Activated CD8-positive, alpha-beta T cell treated with anti-CD3 and anti-CD28 coated beads for 36 hours (primary cell): ENCODE results near the gene SMIM9. TPM values are rescaled to one million over a fixed set of nuclear protein-coding genes. Genes with fewer than 3 reads are reported as not detected.
A peak's percentile ranks its signal among the peaks of the same experiment; 100 is the strongest.

Experiments
- ATAC-seq: fragments of 200-7000 bp; cut with Tn5 transposase; one replicate; pipeline ENCODE4 v1.10.0; 2021; ENCODE audit warnings: mild to moderate bottlenecking, moderate library complexity
- CTCF ChIA-PET: fragments of 350-600 bp; sonication (Branson Sonifier 250); formaldehyde crosslinking; loops from one replicate; lab custom pipeline; 2021; ENCODE audit warnings: antibody characterized with exemption; lab: Charles Lee
- POLR2A ChIA-PET: fragments of 350-600 bp; sonication (Branson Sonifier 250); formaldehyde crosslinking; loops from one replicate; lab custom pipeline; 2021; ENCODE audit warnings: antibody characterized with exemption; lab: Charles Lee
- DNase-seq: peaks from one replicate; pipeline ENCODE4 v3.0.0-alpha.2; 2020
- H3K27ac Mint-ChIP-seq: one replicate; pipeline ENCODE4 v1.8.0; 2021; ENCODE audit warnings: mild to moderate bottlenecking, mixed read lengths
- H3K27me3 Mint-ChIP-seq: one replicate; pipeline ENCODE4 v1.8.0; 2021; ENCODE audit warnings: mixed read lengths
- H3K36me3 Mint-ChIP-seq: one replicate; pipeline ENCODE4 v1.8.0; 2021; ENCODE audit warnings: low read depth, mixed read lengths
- H3K4me1 Mint-ChIP-seq: one replicate; pipeline ENCODE4 v1.8.0; 2021; ENCODE audit warnings: low read depth, mixed read lengths
- H3K4me3 Mint-ChIP-seq: one replicate; pipeline ENCODE4 v1.8.0; 2021; ENCODE audit warnings: mild to moderate bottlenecking, moderate library complexity, mixed read lengths
- H3K9me3 Mint-ChIP-seq: one replicate; pipeline ENCODE4 v1.8.0; 2021; ENCODE audit warnings: mixed read lengths
- CTCF ChIP-seq: fragments of 200-600 bp; IDR thresholded peaks from one replicate; pipeline ENCODE4 v1.8.0; 2022; ENCODE audit warnings: antibody characterized with exemption, mild to moderate bottlenecking
- intact Hi-C: fragments of 100-400 bp; cut with micrococcal nuclease; formaldehyde crosslinking; loops from one replicate; pipeline ENCODE4 v1.10.0; 2022
- total RNA-seq, 2 experiments: library from RNA; stranded (reverse); gene quantifications; one replicate each; pipeline ENCODE4 v1.2.3, GENCODE V29; 2021

SMIM9 gene
- total RNA-seq, 2 experiments from 2014 or later = not detected

- POLR2A ChIA-PET = no interaction called here
- DNase-seq (no peak), ATAC-seq (no peak)
- Mint-ChIP-seq H3K27ac (no peak overlapping the region), H3K4me3 (no peak overlapping the region), H3K27me3 (no peaks in the 10 kb centered on the region), H3K36me3 (no peaks in the 10 kb centered on the region), H3K9me3 (no peaks in the 10 kb centered on the region), H3K4me1 (peaks cover 35% of the 10 kb centered on the region)
- TF ChIP-seq CTCF = no peak
- CTCF ChIA-PET = no interaction called here
- intact Hi-C loops = no loop called here
Measured at GRCh38 chrX:154806837-154807501, 27.5 kb downstream of the SMIM9 start.

GRCh38 chrX:154805696-154806091 lies 28.8 kb downstream of the SMIM9 start:
- Mint-ChIP-seq H3K36me3 (no peaks in the 10 kb centered on the region), H3K9me3 (no peaks in the 10 kb centered on the region), H3K27ac (peak overlapping the region; percentile 59), H3K4me1 (peaks cover 44% of the 10 kb centered on the region), H3K4me3 (peak overlapping the region; percentile 71), H3K27me3 (no peaks in the 10 kb centered on the region)
- intact Hi-C loops = no loop called here
- ATAC-seq = no peak
- TF ChIP-seq CTCF = no peak
- CTCF ChIA-PET = no interaction called here
- no peak for DNase-seq
- POLR2A ChIA-PET = interaction anchor here (1.2 to 1.9 kb wide), 2 partner anchors 13 to 43 kb away, joined by 3 to 4 read pairs; partner anchors contain the start of gene DKC1

DNA sequence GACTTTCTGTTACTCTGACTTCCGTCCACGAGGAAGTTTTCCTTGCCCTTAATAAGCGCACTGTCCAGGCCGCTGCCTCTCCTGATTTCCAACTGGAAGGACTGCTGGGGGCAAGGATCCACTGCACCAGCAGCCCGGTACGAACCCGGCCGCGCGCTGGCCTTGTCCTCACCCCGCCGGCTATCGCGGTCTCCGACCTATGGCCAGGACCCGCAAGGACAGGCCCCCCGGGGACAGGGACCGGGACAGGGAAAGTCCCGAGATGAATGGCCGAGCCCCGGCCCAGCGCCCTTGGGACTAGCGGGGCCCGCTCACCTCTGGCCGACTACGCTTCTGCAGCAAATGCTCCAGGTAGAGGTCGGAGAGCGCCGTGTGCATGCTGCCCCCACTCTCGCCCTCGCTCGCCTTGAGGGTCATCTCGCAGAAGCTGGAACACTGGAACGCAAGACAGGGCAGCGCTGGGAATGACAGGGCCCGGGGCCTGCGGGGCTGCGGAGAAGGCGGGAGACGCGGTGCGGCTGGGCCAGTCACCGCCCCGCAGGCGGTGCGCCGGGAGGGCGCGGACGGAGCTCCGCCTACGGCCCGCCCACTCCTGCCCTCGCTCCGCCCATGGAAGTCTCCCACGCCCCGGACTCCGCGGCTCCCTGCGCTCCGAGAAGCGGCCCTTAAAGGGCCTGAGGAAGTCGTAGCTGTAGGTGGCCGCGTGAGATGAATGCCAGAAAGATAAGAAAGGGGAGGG lies 29.3 kb downstream of the SMIM9 start, which contains the start of gene MPP1:
MPP1 (minus strand) TSS at position 529 of the 739 bp plus-strand sequence; CDS start at position 417, 112 bp downstream.
- no peaks in the 10 kb centered on the region for H3K9me3 Mint-ChIP-seq
- H3K4me3 Mint-ChIP-seq = peak within 1 kb of the TSS; percentile 71
- peaks cover 50% of the 10 kb centered on the region for H3K4me1 Mint-ChIP-seq
- ATAC-seq = peak; percentile 89
- H3K36me3 Mint-ChIP-seq = no peaks in the 10 kb centered on the region
- peak within 1 kb of the TSS; percentile 59 for H3K27ac Mint-ChIP-seq
- DNase-seq = peak; percentile 73
- ChIA-PET CTCF (no interaction called here), POLR2A (interaction anchor here (1.0 to 1.9 kb wide), 3 partner anchors 14 to 43 kb away, joined by 3 to 4 read pairs (median 3); partner anchors contain the start of gene DKC1)
- intact Hi-C loops = loop anchor here (5.0 kb wide), 1 partner anchor 43 kb away; the partner anchor contains the start of gene DKC1
- TF ChIP-seq CTCF = no peak
- no peaks in the 10 kb centered on the region for H3K27me3 Mint-ChIP-seq

DNA sequence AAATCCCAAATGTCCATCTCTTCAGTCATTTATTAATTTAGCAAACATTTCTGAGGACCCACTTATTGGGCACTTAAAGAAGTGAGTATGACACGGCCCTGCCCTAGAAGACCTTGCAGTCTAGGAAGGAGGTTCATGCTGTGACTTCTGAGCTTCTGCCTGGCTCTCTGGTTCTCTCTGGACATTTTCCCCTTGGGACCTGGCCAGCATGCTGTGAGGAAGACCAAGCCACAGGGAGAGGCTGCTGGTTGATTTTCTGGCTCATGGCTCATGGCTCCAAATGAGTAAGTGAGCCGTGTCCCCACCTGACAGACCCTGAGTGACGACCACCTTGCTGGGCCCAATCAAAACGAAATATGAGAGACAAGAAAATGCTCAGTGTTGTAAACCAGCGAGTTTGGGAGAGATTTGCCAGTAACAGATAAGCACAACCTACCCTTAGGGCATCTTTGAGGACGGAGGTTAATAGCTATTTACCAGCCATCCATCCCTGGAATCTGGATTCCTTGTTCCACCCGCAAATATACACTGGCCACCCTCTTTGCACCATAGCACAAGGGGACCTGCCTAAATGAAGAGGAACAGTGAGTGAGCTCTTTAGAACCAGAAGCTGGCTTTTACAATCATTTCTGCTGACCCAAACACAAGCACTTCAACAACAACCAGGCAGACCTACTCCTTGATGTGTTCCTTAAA lies 30.1 kb downstream of the SMIM9 start:
- Mint-ChIP-seq H3K36me3 (no peaks in the 10 kb centered on the region), H3K27me3 (no peaks in the 10 kb centered on the region), H3K9me3 (no peaks in the 10 kb centered on the region), H3K4me1 (peaks cover 50% of the 10 kb centered on the region), H3K27ac (peak overlapping the region; percentile 38), H3K4me3 (peak overlapping the region; percentile 71)
- ChIA-PET POLR2A (interaction anchor here (1.0 to 1.9 kb wide), 2 partner anchors 14 to 42 kb away, joined by 3 to 4 read pairs; partner anchors contain the start of gene DKC1), CTCF (no interaction called here)
- no peak for ATAC-seq
- intact Hi-C loops = loop anchor here (5.0 kb wide), 1 partner anchor 42 kb away; the partner anchor contains the start of gene DKC1
- TF ChIP-seq CTCF = no peak
- DNase-seq = no peak
